DMS114 treated with DMSO at 0.1 percent for 48 hours (cell line): ENCODE results near the gene KCNJ3.
"Not testable (repeated sequence)": the region's sequence is repeated elsewhere in the genome, so short reads cannot be mapped to it uniquely, and the experiment has no call there.

Experiments used
- DNase-seq: peaks from one replicate; lab custom pipeline; 2025; ENCODE audit not compliant: unreplicated experiment; lab: John Stamatoyannopoulos, UW

Gene KCNJ3

GRCh38 chr2:154837035-154837434, 138.5 kb downstream of the KCNJ3 start:
- no peak for DNase-seq

GRCh38 chr2:154844513-154844912, 146.0 kb downstream of the KCNJ3 start:
- DNase-seq: no peak

- no peak for DNase-seq
Observed at GRCh38 chr2:154846842-154847241, 148.3 kb downstream of the KCNJ3 start.

GRCh38 chr2:154849482-154849881, 151.0 kb downstream of the KCNJ3 start:
- no peak for DNase-seq

- no peak for DNase-seq
Observed at GRCh38 chr2:154850532-154850931, 152.0 kb downstream of the KCNJ3 start.

- DNase-seq: no peak
Observed at GRCh38 chr2:154855138-154855537, 156.6 kb downstream of the KCNJ3 start.

- DNase-seq: not testable (repeated sequence)
Observed at GRCh38 chr2:154867151-154867550, 168.7 kb downstream of the KCNJ3 start.

- DNase-seq: no peak
Observed at GRCh38 chr2:154875999-154876398, 177.5 kb downstream of the KCNJ3 start.

- no peak for DNase-seq
Observed at GRCh38 chr2:154882725-154883124, 184.2 kb downstream of the KCNJ3 start.

- DNase-seq: no peak
Observed at GRCh38 chr2:154886316-154886715, 187.8 kb downstream of the KCNJ3 start.

- DNase-seq: no peak
Observed at GRCh38 chr2:154898269-154898668, 199.8 kb downstream of the KCNJ3 start.

GRCh38 chr2:154901063-154901462, 202.6 kb downstream of the KCNJ3 start:
- DNase-seq: no peak
